GM10266 (cell line): ENCODE measurements around the gene BOLA2B.
"Not testable (repeated sequence)": the region's sequence is repeated elsewhere in the genome, so short reads cannot be mapped to it uniquely, and the experiment has no call there.

Experiments
- DNase-seq: peaks from one replicate; pipeline ENCODE4 v3.0.0; 2012; ENCODE audit errors: extremely low spot score
- TF ChIP-seq, protein P1 (sequence below): IDR thresholded peaks from 2 replicates; pipeline ENCODE4 v1.5.1; 2012; ENCODE audit warnings: mild to moderate bottlenecking, low read depth; ENCODE audit not compliant: control insufficient read depth, insufficient read depth; ENCODE audit errors: missing control alignments

Gene BOLA2B

GRCh38 chr16:30193615-30194014 lies at the start of gene BOLA2B, which contains the start of gene SLX1A:
BOLA2B (minus strand) TSS chr16:30193666; CDS start chr16:30193595, 71 bp downstream.
SLX1A (plus strand) TSS chr16:30193875; CDS start chr16:30194085, 210 bp downstream.
- not testable (repeated sequence) for DNase-seq

DNA sequence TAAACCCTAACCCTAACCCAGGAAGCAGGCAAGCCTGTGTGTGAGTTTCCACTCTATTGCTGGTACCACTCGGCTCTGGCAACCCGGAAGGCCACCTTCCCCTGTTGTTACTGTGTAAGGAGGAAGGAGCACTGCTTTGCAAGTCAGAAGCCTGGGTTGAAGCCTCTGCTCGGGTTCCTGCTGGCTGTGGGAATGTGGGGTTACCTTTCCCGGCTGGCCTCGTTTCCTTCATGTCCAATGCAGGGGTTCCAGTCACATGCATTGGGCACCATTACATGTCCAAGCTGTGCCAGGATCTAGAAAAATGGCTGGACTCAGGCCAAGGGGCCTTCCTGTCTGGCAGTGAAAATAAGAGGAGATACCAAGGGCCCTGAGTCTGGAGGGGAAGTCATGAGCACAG lies 23.6 kb upstream of the BOLA2B start:
- not testable (repeated sequence) for DNase-seq

GRCh38 chr16:30211414-30211813 lies 17.9 kb upstream of the BOLA2B start:
- not testable (repeated sequence) for DNase-seq

DNA sequence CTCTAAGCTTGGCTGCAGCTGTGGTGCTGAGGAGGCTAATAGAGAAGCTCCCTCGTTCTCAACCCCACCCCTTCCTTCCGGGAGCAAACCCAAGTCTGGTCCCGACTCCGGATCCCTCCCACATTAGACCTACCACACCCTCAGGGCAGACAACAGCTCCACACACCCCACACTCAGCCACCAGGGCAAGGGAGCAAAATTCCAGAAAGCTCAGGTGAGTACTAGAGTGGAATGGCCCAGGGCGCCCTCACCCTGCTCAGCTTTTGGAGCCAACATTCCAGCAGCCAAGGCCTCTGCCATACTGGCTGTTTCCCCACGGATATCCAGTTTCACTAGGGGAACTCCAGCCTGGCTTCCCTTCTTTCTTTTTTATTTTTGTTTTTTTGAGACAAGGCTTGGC lies 15.6 kb upstream of the BOLA2B start:
- not testable (repeated sequence) for DNase-seq

DNA sequence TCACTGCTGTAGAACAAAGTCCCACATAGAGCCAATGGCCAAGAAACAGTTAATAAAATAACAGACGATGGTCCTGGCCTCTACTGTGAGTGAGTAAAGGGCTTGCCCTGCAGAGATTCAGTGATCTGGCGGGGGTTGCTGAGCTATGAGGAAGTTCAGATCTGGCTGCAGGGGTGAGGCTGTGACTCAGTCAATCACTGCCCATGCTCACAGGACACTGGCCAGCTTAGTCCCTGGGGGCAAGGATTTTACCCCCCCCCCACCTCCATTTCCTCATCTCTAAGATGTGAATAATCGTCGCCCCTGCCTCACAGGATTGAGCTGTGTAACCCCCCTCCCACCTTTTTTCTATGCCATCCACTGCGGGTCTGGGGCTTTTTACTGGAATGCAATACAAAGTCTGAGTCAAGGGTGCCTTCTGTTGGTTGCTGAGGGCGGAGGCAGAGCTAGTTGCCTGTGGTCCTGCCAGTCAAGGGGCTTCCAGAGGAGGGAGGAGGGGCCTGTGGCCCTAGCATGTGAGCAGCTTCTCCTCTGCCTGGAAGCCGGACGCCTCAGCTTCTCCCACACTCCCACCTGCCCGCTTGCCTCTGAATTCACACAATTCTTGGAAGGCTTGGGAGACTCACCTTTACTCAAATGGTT lies 13.7 kb upstream of the BOLA2B start:
- DNase-seq, result not testable (repeated sequence)

DNA sequence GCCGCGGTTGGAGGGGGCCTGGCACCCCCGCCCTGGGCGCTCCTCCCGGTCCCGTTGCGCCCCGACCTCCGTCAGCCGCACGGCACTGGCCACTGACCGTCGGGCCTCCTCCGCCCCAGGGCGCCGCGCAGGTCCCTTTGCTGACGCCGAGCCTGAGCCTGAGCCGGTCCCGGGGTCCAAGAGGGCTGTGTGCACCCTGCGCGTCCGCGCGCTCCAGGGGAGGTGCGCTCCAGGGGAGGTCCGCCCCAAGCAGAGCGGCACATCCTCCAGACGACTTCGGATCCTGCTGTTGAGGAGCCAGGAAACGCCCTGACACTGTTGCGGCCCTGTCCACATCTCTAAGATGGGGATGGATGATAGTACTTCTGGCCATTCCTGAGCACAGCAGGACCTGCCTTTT lies 12.8 kb upstream of the BOLA2B start:
- not testable (repeated sequence) for DNase-seq

DNA sequence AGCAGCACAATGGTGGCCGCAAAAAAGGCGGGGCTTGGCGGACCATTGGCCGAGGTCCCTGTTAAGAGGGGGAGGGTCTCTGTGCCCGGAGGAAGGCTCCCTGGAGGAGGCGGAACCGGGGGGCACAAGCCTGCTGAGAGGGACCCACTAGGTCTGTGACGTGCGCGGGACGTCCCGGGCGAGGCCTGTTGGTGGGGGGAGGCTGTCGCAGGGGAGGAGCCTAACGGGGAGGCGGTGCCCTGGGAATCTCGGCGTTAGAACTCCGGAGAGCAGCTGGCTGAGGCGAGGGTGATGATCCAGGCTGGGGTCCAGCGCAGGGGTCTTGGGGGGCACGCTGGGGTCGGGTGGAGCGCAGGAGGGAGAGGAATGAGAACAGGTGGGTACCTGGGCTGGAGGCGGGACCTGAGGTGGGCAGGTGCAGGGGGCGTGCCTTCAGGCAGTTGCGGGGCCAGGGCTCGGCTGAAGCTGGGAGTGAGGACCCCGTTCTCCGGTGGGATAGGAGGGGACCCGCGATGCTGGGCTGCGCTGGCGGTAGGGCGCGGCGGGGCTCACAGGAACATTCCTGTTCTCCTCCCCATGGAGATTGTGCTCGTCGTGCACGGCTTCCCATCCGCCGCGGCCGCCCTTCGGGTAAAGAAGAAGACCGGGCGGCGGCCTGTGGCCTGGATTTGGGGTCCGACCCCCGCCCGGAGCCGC lies 12.2 kb upstream of the BOLA2B start:
- not testable (repeated sequence) for DNase-seq

GRCh38 chr16:30199608-30200343 lies 6.3 kb upstream of the BOLA2B start:
- DNase-seq, result not testable (repeated sequence)

- DNase-seq, result not testable (repeated sequence)
Measured at GRCh38 chr16:30199049-30199448, 5.6 kb upstream of the BOLA2B start, which contains the start of gene SULT1A3. SULT1A3 (plus strand) TSS chr16:30199255; CDS start chr16:30200729, 1,474 bp downstream.

- DNase-seq, result not testable (repeated sequence)
Measured at GRCh38 chr16:30197001-30197400, 3.5 kb upstream of the BOLA2B start.

DNA sequence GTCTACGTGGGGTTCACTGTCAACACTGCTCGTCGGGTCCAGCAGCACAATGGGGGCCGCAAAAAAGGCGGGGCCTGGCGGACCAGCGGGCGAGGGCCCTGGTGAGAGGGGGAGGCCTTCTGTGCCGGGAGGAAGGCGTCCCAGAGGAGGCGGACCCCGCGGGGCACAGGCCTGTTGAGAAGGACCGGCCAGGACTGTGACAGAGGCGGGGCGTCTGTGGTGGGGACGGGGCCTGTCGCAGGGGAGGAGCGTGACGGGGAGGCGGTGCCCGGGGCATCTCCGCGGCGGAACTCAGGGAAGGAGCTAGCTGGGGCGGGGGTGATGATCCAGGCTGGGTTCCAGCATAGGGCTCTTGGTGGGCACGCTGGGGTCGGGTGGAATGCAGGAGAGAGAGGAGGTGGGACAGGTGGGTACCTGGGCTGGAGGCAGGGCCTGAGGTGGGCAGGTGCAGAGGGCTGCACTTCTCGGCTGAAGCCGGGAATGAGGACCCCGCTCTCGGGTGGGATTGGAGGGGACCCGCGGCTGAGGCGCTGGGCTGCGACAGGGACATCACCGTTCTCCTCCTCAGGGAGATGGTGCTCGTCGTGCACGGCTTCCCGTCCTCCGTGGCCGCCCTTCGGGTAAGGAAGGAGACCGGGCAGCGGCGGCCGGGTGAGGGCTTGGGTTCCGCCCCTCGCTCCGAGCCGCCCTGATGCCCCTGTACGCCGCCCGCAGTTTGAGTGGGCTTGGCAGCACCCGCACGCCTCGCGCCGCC lies 883 bp upstream of the BOLA2B start:
- DNase-seq, result not testable (repeated sequence)

DNA sequence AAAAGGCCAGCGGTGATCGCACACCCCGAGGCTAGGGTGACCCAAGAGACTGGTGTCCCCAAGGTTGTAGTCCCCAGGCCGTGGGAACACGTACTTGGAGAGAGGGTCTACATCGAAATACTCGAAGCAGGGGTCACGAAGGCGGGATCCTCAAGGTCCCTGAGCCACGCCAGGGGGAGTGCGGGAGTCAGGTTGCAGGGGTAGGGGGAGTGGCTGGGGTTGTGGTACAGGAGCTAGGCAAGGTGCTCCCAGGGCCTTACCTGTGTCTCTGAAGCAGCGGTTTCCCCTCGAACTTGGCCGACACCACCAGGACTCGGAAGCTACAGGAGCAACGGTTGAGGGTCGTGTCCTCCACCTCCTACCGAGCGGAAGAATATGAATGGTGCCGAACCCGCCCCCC lies 368 bp downstream of the BOLA2B start:
- DNase-seq, result not testable (repeated sequence)

DNA sequence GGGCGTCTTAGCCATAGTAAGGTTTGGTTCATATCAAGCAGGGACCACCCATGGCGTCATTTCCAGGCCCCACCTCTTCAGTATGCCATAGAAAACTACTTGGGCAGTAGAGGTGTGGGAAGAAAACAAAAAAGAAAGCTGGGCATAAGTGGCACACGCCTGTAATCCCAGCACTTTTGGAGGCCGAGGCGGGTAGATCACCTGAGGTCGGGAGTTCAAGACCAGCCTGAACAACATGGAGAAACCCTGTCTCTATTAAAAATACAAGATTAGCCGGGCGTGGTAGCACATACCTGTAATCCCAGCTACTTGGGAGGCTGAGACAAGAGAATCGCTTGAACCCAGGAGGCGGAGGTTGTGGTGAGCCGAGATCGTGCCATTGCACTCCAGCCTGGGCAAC lies 2.3 kb downstream of the BOLA2B start:
- DNase-seq, result not testable (repeated sequence)

GRCh38 chr16:30187971-30188561 lies 5.4 kb downstream of the BOLA2B start:
- TF ChIP-seq, protein P1, sequence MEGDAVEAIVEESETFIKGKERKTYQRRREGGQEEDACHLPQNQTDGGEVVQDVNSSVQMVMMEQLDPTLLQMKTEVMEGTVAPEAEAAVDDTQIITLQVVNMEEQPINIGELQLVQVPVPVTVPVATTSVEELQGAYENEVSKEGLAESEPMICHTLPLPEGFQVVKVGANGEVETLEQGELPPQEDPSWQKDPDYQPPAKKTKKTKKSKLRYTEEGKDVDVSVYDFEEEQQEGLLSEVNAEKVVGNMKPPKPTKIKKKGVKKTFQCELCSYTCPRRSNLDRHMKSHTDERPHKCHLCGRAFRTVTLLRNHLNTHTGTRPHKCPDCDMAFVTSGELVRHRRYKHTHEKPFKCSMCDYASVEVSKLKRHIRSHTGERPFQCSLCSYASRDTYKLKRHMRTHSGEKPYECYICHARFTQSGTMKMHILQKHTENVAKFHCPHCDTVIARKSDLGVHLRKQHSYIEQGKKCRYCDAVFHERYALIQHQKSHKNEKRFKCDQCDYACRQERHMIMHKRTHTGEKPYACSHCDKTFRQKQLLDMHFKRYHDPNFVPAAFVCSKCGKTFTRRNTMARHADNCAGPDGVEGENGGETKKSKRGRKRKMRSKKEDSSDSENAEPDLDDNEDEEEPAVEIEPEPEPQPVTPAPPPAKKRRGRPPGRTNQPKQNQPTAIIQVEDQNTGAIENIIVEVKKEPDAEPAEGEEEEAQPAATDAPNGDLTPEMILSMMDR, result no peak
- no peak for DNase-seq
